Measurements from ENCODE around the gene POTEC. TPM values are rescaled to one million over a fixed set of nuclear protein-coding genes. Genes with fewer than 3 reads are reported as not detected.
A peak's percentile ranks its signal among the peaks of the same experiment; 100 is the strongest.
"Not testable (repeated sequence)": the region's sequence is repeated elsewhere in the genome, so short reads cannot be mapped to it uniquely, and the experiment has no call there.

The POTEC gene
- polyA plus RNA-seq, 2 of the 4 experiments (the other 2 are of a cell fraction): not detected

- FAIRE-seq, H3K27ac ChIP-seq, ATAC-seq, H3K4me2 ChIP-seq, POLR2A ChIA-PET, H3K4me1 ChIP-seq, H3K9me3 ChIP-seq, H3K4me3 ChIP-seq, CTCF ChIA-PET: not testable (repeated sequence)
- DNase-seq (ENCODE audit: low read depth in 1 of 2, low spot score in 1 of 2): peak; percentile 0 to 17
- peak in 1 of 2 experiments; percentile 18; a peak in 1 of 5 replicates for TF ChIP-seq EP300 (IDR thresholded peaks at IDR 0.05)
Measured at GRCh38 chr18:14470046-14470445, 73.4 kb downstream of the POTEC start.

GRCh38 chr18:14465989-14466388, 77.4 kb downstream of the POTEC start:
- H3K4me1 ChIP-seq; H3K9me3 ChIP-seq; CTCF ChIA-PET; H3K27ac ChIP-seq; DNase-seq (ENCODE audit: low read depth in 1 of 2, low spot score in 1 of 2); FAIRE-seq; H3K4me2 ChIP-seq; POLR2A ChIA-PET; H3K4me3 ChIP-seq; ATAC-seq: not testable (repeated sequence)
- WGBS (ENCODE audit: missing lambda C conversion rate): 0% methylated on average over 1 of the region's 1 CpG

Small RNA genes within 50 kb of the gene (small RNA-seq; reads per million reads assigned to genes)
- gene RNU6-1021P: 0 reads per million in 6 experiments

Other genes with a start within 250 kb of the POTEC start
- gene ANKRD30B, start 204.6 kb upstream of the POTEC start, polyA plus RNA-seq (2011; rRNA removed): not detected in 2 replicates
- gene ANKRD30B, start 204.6 kb upstream of the POTEC start, polyA plus RNA-seq (2017; fragmentation: RNase III; extraction: RNeasy Plus Mini Kit Qiagen cat#74134 plus additional on column Dnase treatment): not detected in 3 replicates

Data from A549 (cell line).